Measurements from ENCODE around the gene BPNT1. TPM values are rescaled to one million over a fixed set of nuclear protein-coding genes. Genes with fewer than 3 reads are reported as not detected.

The BPNT1 gene
- total and polyA plus RNA-seq, 2 donors (not counting 1 experiment from before 2014, with no cell fraction given), result 18.3 to 24.4 TPM

DNA sequence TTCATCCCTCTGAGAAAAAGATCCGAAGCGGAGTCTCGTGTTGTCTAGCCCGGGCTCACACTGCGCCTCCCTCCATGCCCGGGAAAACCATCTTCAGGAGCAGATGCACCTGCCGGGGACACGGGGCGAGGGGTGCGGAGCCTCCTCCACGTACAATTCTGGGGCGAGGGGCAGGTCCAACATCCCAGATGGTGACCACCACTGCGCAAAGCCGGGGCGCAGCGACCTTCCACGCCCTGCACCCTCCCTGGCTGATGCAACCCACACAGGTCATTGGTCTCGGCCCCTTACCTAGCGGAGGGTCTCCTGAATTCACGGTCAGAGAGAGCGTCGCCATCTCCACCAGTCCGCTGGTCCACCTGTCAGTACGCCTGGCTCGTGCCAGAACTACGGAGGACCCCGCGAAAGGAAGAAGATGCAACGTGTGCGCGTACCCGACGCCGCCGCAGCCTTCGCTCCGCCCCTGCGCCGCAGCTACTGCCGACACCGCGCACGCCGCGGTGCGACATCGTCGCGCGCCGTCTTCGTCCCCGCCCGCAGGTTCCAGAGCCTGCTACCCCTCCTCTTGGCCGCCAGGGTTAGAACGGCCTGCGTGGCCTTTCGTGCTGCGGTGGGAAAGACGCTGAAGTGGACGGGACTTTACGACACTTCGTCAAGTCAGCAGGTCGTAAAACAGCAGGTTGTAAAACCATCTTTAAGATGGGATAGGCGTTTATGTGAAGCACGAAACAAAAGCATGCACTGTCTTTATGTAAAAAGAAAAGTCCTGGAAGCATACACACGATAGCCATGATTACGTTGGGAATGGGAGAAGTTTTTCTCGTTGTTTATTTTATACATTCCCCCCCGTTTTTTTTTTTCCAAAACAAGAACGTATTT lies 43.3 kb downstream of the BPNT1 start, which contains the start of gene EPRS1:
Gene EPRS1, minus strand, starts transcription at position 454 of the 879 bp plus-strand sequence. Its CDS starts 117 bp downstream, at position 337.
- peak within 1 kb of the TSS; percentile 92 for H3K9ac ChIP-seq (ENCODE audit: low read length)
- H3K4me2 ChIP-seq (replicated peaks; ENCODE audit: low read depth, low read length, poor library complexity, severe bottlenecking), result peak within 1 kb of the TSS; percentile 79
- POLR2A ChIA-PET, result interaction anchor here (0.7 to 0.9 kb wide), 2 partner anchors 44 to 1024 kb away, joined by 5 read pairs; partner anchors contain the start of gene BPNT1
- peaks cover 9 to 16% of the 10 kb centered on the region in 2 donors for H3K4me1 ChIP-seq (ENCODE audit: control insufficient read depth in 2 of 2, insufficient read depth in 2 of 2, low read length in 2 of 2)
- peaks cover 0 to under 1% of the 10 kb centered on the region in 2 experiments for H3K36me3 ChIP-seq (replicated peaks in 1 of 2; ENCODE audit: control extremely low read depth in 1 of 2, control insufficient read depth in 1 of 2, extremely low read depth in 1 of 2, insufficient read depth in 2 of 2, low read length in 1 of 2)
- Mint-ChIP-seq H3K9me3 (ENCODE audit: insufficient read depth) (no peaks in the 10 kb centered on the region), H3K27me3 (no peaks in the 10 kb centered on the region), H3K4me3 (peak within 1 kb of the TSS; percentile 90), H3K27ac (peak within 1 kb of the TSS; percentile 90), H3K4me1 (peaks cover 27% of the 10 kb centered on the region)
- no peaks in the 10 kb centered on the region for H3K27me3 ChIP-seq (replicated peaks in 1 of 4; ENCODE audit: control extremely low read depth in 1 of 4, control insufficient read depth in 3 of 4, insufficient read depth in 4 of 4, low read length in 3 of 4)
- ATAC-seq (ENCODE audit: low read depth) (peak; percentile 99), DNase-seq (peak; percentile 98)
- H2AFZ ChIP-seq (ENCODE audit: insufficient read depth, low read depth, low read length, poor library complexity, severe bottlenecking), result peak within 1 kb of the TSS; percentile 95
- intact Hi-C loops (cut with micrococcal nuclease), result loop anchor here (1.0 to 5.0 kb wide), 5 partner anchors 43 to 874 kb away; partner anchors contain the start of genes BPNT1, IARS2, LYPLAL1 and RAB3GAP2
- no peak for TF ChIP-seq EZH2 (IDR thresholded peaks at IDR 0.05; ENCODE audit: borderline replicate concordance, insufficient read depth, low read depth, low read length, poor library complexity, severe bottlenecking)
- TF ChIP-seq, protein P1, sequence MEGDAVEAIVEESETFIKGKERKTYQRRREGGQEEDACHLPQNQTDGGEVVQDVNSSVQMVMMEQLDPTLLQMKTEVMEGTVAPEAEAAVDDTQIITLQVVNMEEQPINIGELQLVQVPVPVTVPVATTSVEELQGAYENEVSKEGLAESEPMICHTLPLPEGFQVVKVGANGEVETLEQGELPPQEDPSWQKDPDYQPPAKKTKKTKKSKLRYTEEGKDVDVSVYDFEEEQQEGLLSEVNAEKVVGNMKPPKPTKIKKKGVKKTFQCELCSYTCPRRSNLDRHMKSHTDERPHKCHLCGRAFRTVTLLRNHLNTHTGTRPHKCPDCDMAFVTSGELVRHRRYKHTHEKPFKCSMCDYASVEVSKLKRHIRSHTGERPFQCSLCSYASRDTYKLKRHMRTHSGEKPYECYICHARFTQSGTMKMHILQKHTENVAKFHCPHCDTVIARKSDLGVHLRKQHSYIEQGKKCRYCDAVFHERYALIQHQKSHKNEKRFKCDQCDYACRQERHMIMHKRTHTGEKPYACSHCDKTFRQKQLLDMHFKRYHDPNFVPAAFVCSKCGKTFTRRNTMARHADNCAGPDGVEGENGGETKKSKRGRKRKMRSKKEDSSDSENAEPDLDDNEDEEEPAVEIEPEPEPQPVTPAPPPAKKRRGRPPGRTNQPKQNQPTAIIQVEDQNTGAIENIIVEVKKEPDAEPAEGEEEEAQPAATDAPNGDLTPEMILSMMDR (IDR thresholded peaks at IDR 0.05), result peak; percentile 78
- H3K4me3 ChIP-seq (ENCODE audit: control extremely low read depth in 1 of 5, extremely low read depth in 1 of 5, insufficient read depth in 1 of 5, low read depth in 2 of 5, low read length in 4 of 5), result peak within 1 kb of the TSS; percentile 71 to 97 (median 94)
- no peaks in the 10 kb centered on the region for H4K20me1 ChIP-seq (ENCODE audit: control insufficient read depth, insufficient read depth, low read length, poor library complexity, severe bottlenecking)
- peaks cover 46% of the 10 kb centered on the region for H3K79me2 ChIP-seq (ENCODE audit: control insufficient read depth, insufficient read depth, low read length)
- CTCF ChIA-PET, result interaction anchor here (0.7 to 1.0 kb wide), 4 partner anchors 44 to 65 kb away, joined by 3 to 5 read pairs (median 3); partner anchors contain the start of gene IARS2
- WGBS (ENCODE audit: insufficient coverage), result under 1% methylated on average over 62 of the region's 71 CpGs
- no peaks in the 10 kb centered on the region for H3K9me3 ChIP-seq (ENCODE audit: control extremely low read depth in 1 of 3, control insufficient read depth in 2 of 3, insufficient read depth in 1 of 3, low read length in 2 of 3)
- H3K27ac ChIP-seq (ENCODE audit: low read length in 2 of 2), result peak within 1 kb of the TSS; percentile 64 to 83
